ENCODE results near the gene HOXD9. TPM values are rescaled to one million over a fixed set of nuclear protein-coding genes. Genes with fewer than 3 reads are reported as not detected.

The HOXD9 gene
- polyA plus RNA-seq, 1 donor from 2014 or later, result not detected

DNA sequence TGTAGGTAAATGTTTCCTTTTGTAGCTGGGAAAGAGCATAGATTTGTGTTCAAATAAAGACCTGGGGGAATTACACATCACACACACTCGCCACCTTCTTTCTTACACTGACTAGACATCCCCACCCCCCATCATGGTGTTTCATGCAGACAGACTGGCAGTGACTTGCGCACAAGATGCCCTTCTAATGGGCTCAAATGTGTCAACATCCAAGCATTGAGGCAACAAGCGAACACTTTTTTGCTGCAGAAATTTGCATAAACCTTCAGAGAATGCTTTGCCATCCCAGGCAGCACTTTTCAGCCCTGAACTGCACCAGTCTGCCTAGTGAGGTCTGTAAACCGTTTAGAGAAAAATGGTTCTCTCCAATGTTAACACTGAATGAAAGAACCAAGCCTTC lies 11.5 kb downstream of the HOXD9 start:
- Histone ChIP-seq H3K4me2 (ENCODE audit: low read length) (no peak overlapping the region), H3K36me3 (ENCODE audit: insufficient read depth, low read length) (no peaks in the 10 kb centered on the region), H4K20me1 (ENCODE audit: insufficient read depth) (no peaks in the 10 kb centered on the region), H2AFZ (ENCODE audit: low read depth, low read length) (no peak overlapping the region), H3K4me3 (ENCODE audit: low read length) (no peak overlapping the region), H3K9me2 (ENCODE audit: insufficient read depth, low read length) (no peaks in the 10 kb centered on the region), H3K27ac (ENCODE audit: low read length) (no peak overlapping the region), H3K79me2 (replicated peaks; ENCODE audit: insufficient read depth, low read length) (no peaks in the 10 kb centered on the region), H3K9me3 (ENCODE audit: low read length) (no peaks in the 10 kb centered on the region), H3K9ac (ENCODE audit: low read length) (no peak overlapping the region), H3F3A (ENCODE audit: insufficient read depth, low read length, poor library complexity, severe bottlenecking) (no peaks in the 10 kb centered on the region), H3K27me3 (ENCODE audit: insufficient read depth, low read depth, low read length) (peaks cover 97% of the 10 kb centered on the region)
- TF ChIP-seq, protein P1, sequence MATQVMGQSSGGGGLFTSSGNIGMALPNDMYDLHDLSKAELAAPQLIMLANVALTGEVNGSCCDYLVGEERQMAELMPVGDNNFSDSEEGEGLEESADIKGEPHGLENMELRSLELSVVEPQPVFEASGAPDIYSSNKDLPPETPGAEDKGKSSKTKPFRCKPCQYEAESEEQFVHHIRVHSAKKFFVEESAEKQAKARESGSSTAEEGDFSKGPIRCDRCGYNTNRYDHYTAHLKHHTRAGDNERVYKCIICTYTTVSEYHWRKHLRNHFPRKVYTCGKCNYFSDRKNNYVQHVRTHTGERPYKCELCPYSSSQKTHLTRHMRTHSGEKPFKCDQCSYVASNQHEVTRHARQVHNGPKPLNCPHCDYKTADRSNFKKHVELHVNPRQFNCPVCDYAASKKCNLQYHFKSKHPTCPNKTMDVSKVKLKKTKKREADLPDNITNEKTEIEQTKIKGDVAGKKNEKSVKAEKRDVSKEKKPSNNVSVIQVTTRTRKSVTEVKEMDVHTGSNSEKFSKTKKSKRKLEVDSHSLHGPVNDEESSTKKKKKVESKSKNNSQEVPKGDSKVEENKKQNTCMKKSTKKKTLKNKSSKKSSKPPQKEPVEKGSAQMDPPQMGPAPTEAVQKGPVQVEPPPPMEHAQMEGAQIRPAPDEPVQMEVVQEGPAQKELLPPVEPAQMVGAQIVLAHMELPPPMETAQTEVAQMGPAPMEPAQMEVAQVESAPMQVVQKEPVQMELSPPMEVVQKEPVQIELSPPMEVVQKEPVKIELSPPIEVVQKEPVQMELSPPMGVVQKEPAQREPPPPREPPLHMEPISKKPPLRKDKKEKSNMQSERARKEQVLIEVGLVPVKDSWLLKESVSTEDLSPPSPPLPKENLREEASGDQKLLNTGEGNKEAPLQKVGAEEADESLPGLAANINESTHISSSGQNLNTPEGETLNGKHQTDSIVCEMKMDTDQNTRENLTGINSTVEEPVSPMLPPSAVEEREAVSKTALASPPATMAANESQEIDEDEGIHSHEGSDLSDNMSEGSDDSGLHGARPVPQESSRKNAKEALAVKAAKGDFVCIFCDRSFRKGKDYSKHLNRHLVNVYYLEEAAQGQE (IDR thresholded peaks at IDR 0.05; ENCODE audit: borderline replicate concordance), result no peak
- no peak for TF ChIP-seq RAD21 (conservative IDR thresholded peaks at IDR 0.05)
- TF ChIP-seq EZH2 (IDR thresholded peaks at IDR 0.05; ENCODE audit: borderline replicate concordance, insufficient read depth, low read length, poor library complexity, severe bottlenecking), result no peak
- no peak for TF ChIP-seq EP300 (conservative IDR thresholded peaks at IDR 0.05; ENCODE audit: poor library complexity, severe bottlenecking)
- no peak for TF ChIP-seq SMC3 (conservative IDR thresholded peaks at IDR 0.05; ENCODE audit: poor library complexity)
- TF ChIP-seq, protein P2, sequence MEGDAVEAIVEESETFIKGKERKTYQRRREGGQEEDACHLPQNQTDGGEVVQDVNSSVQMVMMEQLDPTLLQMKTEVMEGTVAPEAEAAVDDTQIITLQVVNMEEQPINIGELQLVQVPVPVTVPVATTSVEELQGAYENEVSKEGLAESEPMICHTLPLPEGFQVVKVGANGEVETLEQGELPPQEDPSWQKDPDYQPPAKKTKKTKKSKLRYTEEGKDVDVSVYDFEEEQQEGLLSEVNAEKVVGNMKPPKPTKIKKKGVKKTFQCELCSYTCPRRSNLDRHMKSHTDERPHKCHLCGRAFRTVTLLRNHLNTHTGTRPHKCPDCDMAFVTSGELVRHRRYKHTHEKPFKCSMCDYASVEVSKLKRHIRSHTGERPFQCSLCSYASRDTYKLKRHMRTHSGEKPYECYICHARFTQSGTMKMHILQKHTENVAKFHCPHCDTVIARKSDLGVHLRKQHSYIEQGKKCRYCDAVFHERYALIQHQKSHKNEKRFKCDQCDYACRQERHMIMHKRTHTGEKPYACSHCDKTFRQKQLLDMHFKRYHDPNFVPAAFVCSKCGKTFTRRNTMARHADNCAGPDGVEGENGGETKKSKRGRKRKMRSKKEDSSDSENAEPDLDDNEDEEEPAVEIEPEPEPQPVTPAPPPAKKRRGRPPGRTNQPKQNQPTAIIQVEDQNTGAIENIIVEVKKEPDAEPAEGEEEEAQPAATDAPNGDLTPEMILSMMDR (IDR thresholded peaks at IDR 0.05; ENCODE audit: poor library complexity, severe bottlenecking), result no peak
- no peak for TF ChIP-seq POLR2AphosphoS5 (IDR thresholded peaks at IDR 0.05)
- TF ChIP-seq TAF1 (IDR thresholded peaks at IDR 0.05; ENCODE audit: low read depth), result no peak
- TF ChIP-seq MXI1 (conservative IDR thresholded peaks at IDR 0.05; ENCODE audit: poor library complexity, severe bottlenecking), result no peak

DNA sequence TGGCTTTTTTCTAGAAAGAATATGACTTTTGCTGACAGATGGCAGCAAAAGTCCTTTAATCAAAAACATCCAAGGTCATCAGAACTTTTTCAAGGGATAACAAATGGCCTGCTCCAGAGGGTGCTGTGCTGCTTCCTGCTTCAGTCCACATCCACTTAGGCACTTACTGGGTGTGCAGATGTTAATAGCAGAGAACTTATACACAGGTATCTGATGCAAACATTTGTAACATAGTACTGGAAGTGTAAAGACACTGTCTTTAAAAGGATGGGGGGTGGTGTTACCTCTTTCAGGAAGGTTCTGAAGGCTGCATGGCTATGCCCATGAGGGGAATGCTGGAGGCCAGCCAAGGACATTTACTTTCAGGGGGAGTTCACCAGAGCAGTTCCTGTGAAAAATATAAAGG lies 12.5 kb downstream of the HOXD9 start:
- H3K4me3 ChIP-seq (ENCODE audit: low read length), result no peak overlapping the region
- H3K27ac ChIP-seq (ENCODE audit: low read length), result no peak overlapping the region
- H3K9me2 ChIP-seq (ENCODE audit: insufficient read depth, low read length), result no peaks in the 10 kb centered on the region
- TF ChIP-seq EP300 (conservative IDR thresholded peaks at IDR 0.05; ENCODE audit: poor library complexity, severe bottlenecking) (no peak), RAD21 (conservative IDR thresholded peaks at IDR 0.05) (peak; percentile 53), MXI1 (conservative IDR thresholded peaks at IDR 0.05; ENCODE audit: poor library complexity, severe bottlenecking) (no peak), POLR2AphosphoS5 (IDR thresholded peaks at IDR 0.05) (no peak), EZH2 (IDR thresholded peaks at IDR 0.05; ENCODE audit: borderline replicate concordance, insufficient read depth, low read length, poor library complexity, severe bottlenecking) (no peak), SMC3 (conservative IDR thresholded peaks at IDR 0.05; ENCODE audit: poor library complexity) (peak; percentile 64), TAF1 (IDR thresholded peaks at IDR 0.05; ENCODE audit: low read depth) (no peak)
- TF ChIP-seq, protein P1 (IDR thresholded peaks at IDR 0.05; ENCODE audit: borderline replicate concordance), result no peak
- TF ChIP-seq, protein P2 (IDR thresholded peaks at IDR 0.05; ENCODE audit: poor library complexity, severe bottlenecking), result peak; percentile 49
- peaks cover 4% of the 10 kb centered on the region for H3K9me3 ChIP-seq (ENCODE audit: low read length)
- H3K27me3 ChIP-seq (ENCODE audit: insufficient read depth, low read depth, low read length), result peaks cover 99% of the 10 kb centered on the region
- H3F3A ChIP-seq (ENCODE audit: insufficient read depth, low read length, poor library complexity, severe bottlenecking), result no peaks in the 10 kb centered on the region
- H3K9ac ChIP-seq (ENCODE audit: low read length), result no peak overlapping the region
- no peak overlapping the region for H3K4me2 ChIP-seq (ENCODE audit: low read length)
- H3K79me2 ChIP-seq (replicated peaks; ENCODE audit: insufficient read depth, low read length), result no peaks in the 10 kb centered on the region
- H4K20me1 ChIP-seq (ENCODE audit: insufficient read depth), result no peaks in the 10 kb centered on the region
- no peaks in the 10 kb centered on the region for H3K36me3 ChIP-seq (ENCODE audit: insufficient read depth, low read length)
- no peak overlapping the region for H2AFZ ChIP-seq (ENCODE audit: low read depth, low read length)

All from neural cell (in vitro differentiated cells).